Fibroblast of lung (primary cell): Measurements from ENCODE around the gene VPS37C. TPM values are rescaled to one million over a fixed set of nuclear protein-coding genes. Genes with fewer than 3 reads are reported as not detected.

Experiments
- DNase-seq, 2 donors: peaks; one replicate each; pipeline versions ENCODE4 v3.0.0 to v3.0.0-alpha.2; 2010; ENCODE audit warnings: low read depth in 2 of 2
- H2AFZ ChIP-seq: 2 replicates; pipeline ENCODE4 v1.5.1; 2012; ENCODE audit warnings: low read length, control low read depth, inconsistent platforms
- H3K27ac ChIP-seq: 2 replicates; pipeline ENCODE4 v1.5.1; 2011; ENCODE audit warnings: low read length, control low read depth; ENCODE audit not compliant: insufficient read depth
- H3K27me3 ChIP-seq: 2 replicates; pipeline ENCODE4 v1.5.1; 2011; ENCODE audit warnings: mild to moderate bottlenecking, low read length; ENCODE audit not compliant: control insufficient read depth, insufficient read depth
- H3K36me3 ChIP-seq: 2 replicates; pipeline ENCODE4 v1.5.1; 2011; ENCODE audit warnings: low read length; ENCODE audit not compliant: control insufficient read depth, insufficient read depth
- H3K4me1 ChIP-seq: 2 replicates; pipeline ENCODE4 v1.5.1; 2011; ENCODE audit warnings: low read length; ENCODE audit not compliant: control insufficient read depth, insufficient read depth; ENCODE audit errors: extremely low read depth
- H3K4me2 ChIP-seq: 2 replicates; pipeline ENCODE4 v1.5.1; 2011; ENCODE audit warnings: low read length, control low read depth; ENCODE audit not compliant: insufficient read depth; ENCODE audit errors: extremely low read depth
- H3K4me3 ChIP-seq, 4 experiments: fragments of 200-600 bp in 1 of 4; sonication (generic) in 1 of 4; replicated peaks in 1 of 4; 2 replicates each; pipeline ENCODE4 v1.5.1; 2011 to 2016; ENCODE audit warnings: low read length in 4 of 4, low read depth in 3 of 4, mild to moderate bottlenecking in 3 of 4, control low read depth in 2 of 4, inconsistent platforms in 1 of 4, mixed read lengths in 1 of 4; ENCODE audit not compliant: insufficient read depth in 1 of 4; ENCODE audit errors: control extremely low read depth in 1 of 4
- H3K79me2 ChIP-seq: 2 replicates; pipeline ENCODE4 v1.5.1; 2012; ENCODE audit warnings: mild to moderate bottlenecking, low read length, inconsistent platforms; ENCODE audit not compliant: control insufficient read depth, insufficient read depth
- H3K9ac ChIP-seq: 2 replicates; pipeline ENCODE4 v1.5.1; 2011; ENCODE audit warnings: mild to moderate bottlenecking, low read length, control low read depth; ENCODE audit not compliant: insufficient read depth
- H3K9me3 ChIP-seq: 2 replicates; pipeline ENCODE4 v1.5.1; 2012; ENCODE audit warnings: low read depth, low read length; ENCODE audit not compliant: control insufficient read depth, insufficient read depth
- H4K20me1 ChIP-seq: 2 replicates; pipeline ENCODE4 v1.5.1; 2011; ENCODE audit warnings: low read length; ENCODE audit not compliant: control insufficient read depth, insufficient read depth; ENCODE audit errors: extremely low read depth
- EZH2 ChIP-seq: IDR thresholded peaks from 2 replicates; pipeline ENCODE4 v1.5.1; 2012; ENCODE audit warnings: low read length, control low read depth, mild to moderate bottlenecking; ENCODE audit errors: missing control alignments
- polyA plus RNA-seq, 2 donors: library from polyadenylated mRNA; depleted of rRNA in 1 of 2; stranded (reverse) in 1 of 2; unstranded in 1 of 2; fragments of >200 nt; gene quantifications; 2 replicates each; pipeline ENCODE4 v1.2.1, GENCODE V29; 2011 to 2012; ENCODE audit warnings: missing spikeins in 1 of 2
- total RNA-seq: library from RNA; depleted of rRNA; stranded (reverse); fragments of >200 nt; gene quantifications from 2 replicates; pipeline ENCODE4 v1.2.1, GENCODE V29; 2014
- TF ChIP-seq, protein P1 (sequence below), 2 donors: IDR thresholded peaks in 1 of 2; conservative IDR thresholded peaks in 1 of 2; 1 replicate in 1 of 2; 2 replicates in 1 of 2; pipeline ENCODE4 v1.5.1; 2011 to 2012; ENCODE audit warnings: low read length in 2 of 2, control low read depth in 1 of 2, inconsistent platforms in 1 of 2, low read depth in 1 of 2, mild to moderate bottlenecking in 1 of 2

Gene VPS37C
- total and polyA plus RNA-seq, 2 donors (not counting 1 experiment from before 2014, with no cell fraction given): 7.6 to 9.9 TPM

DNA sequence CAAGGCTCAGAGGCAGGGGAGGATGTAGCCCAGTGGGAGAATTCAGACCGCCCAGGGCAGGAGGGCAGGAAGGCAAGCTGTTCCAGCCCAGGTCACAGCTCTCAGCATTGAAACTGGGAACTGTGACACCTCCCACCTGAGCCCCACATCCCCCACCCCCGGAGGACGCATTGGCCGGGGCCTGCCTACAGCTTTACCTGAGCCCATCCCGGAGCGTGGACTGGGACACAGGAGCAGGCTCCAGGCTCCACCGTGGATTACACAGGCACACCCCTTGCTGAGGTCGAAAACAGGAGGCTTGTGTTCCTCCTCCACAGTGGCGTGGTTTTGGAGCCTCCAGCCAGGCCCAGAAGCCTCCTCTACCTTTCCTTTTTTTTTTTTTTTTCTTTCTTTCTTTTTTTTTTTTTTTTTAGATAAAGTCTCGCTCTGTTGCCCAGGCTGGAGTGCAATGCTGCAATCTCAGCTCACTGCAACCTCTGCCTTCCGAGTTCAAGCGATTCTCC is 33.0 kb upstream of the VPS37C start:
- Histone ChIP-seq H3K36me3 (no peaks in the 10 kb centered on the region), H3K4me3 (no peak overlapping the region), H2AFZ (no peak overlapping the region), H3K4me2 (no peak overlapping the region), H3K27ac (no peak overlapping the region), H4K20me1 (no peaks in the 10 kb centered on the region), H3K27me3 (no peaks in the 10 kb centered on the region), H3K4me1 (no peaks in the 10 kb centered on the region), H3K79me2 (no peaks in the 10 kb centered on the region), H3K9me3 (no peaks in the 10 kb centered on the region), H3K9ac (no peak overlapping the region)
- TF ChIP-seq EZH2: no peak
- TF ChIP-seq, protein P1, sequence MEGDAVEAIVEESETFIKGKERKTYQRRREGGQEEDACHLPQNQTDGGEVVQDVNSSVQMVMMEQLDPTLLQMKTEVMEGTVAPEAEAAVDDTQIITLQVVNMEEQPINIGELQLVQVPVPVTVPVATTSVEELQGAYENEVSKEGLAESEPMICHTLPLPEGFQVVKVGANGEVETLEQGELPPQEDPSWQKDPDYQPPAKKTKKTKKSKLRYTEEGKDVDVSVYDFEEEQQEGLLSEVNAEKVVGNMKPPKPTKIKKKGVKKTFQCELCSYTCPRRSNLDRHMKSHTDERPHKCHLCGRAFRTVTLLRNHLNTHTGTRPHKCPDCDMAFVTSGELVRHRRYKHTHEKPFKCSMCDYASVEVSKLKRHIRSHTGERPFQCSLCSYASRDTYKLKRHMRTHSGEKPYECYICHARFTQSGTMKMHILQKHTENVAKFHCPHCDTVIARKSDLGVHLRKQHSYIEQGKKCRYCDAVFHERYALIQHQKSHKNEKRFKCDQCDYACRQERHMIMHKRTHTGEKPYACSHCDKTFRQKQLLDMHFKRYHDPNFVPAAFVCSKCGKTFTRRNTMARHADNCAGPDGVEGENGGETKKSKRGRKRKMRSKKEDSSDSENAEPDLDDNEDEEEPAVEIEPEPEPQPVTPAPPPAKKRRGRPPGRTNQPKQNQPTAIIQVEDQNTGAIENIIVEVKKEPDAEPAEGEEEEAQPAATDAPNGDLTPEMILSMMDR (conservative IDR thresholded peaks at IDR 0.05 in 1 of 2, IDR thresholded peaks at IDR 0.05 in 1 of 2; ENCODE audit: low read depth in 1 of 2, low read length in 2 of 2): no peak
- no peak for DNase-seq

DNA sequence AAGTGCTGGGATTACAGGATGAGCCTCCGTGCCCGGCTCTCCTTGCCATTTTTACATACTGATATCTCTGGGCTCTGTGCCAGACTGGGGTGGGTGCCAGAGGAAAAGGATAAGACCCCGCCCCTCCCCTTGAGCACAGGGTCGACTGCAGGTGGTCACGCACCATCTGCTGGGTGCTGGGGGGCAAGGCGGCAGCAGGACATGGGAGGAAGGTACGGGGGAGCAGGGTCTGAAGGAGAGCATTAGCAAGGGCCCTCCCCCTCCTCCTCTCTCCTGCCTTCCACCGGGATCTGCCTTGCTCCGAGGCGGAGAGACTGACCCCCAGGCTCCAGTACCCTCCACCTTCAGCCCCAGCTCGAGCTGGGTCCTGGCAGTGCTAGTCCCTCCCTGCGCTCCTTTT is 32.4 kb upstream of the VPS37C start:
- no peaks in the 10 kb centered on the region for H3K36me3 ChIP-seq
- DNase-seq: no peak
- H3K4me1 ChIP-seq: no peaks in the 10 kb centered on the region
- H3K79me2 ChIP-seq: no peaks in the 10 kb centered on the region
- no peak overlapping the region for H3K27ac ChIP-seq
- no peak overlapping the region for H3K9ac ChIP-seq
- no peak overlapping the region for H3K4me2 ChIP-seq
- no peaks in the 10 kb centered on the region for H3K27me3 ChIP-seq
- TF ChIP-seq EZH2: no peak
- TF ChIP-seq, protein P1 (conservative IDR thresholded peaks at IDR 0.05 in 1 of 2, IDR thresholded peaks at IDR 0.05 in 1 of 2; ENCODE audit: low read depth in 1 of 2, low read length in 2 of 2): no peak
- no peak overlapping the region for H2AFZ ChIP-seq
- no peak overlapping the region for H3K4me3 ChIP-seq
- H3K9me3 ChIP-seq: no peaks in the 10 kb centered on the region
- no peaks in the 10 kb centered on the region for H4K20me1 ChIP-seq

DNA sequence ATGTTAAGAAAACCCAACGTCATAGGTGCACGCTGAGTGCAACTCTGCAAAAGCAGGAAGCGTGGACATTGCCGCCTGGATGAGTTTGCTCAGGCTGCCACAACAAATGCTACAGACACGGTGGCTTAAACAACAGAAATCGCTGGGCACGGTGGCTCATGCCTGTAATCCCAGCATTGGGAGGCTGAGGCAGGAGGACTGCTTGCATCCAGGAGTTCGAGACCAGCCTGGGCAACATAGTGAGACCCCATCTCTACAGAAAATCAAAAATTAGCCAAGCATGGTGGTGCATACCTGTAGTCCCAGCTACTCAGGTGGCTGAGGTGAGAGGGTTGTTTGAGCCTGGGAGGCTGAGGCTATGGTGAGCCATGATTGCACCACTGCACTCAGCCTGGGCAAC is 28.7 kb upstream of the VPS37C start:
- no peaks in the 10 kb centered on the region for H3K36me3 ChIP-seq
- DNase-seq: no peak

More for the DNA sequence above, 28.7 kb upstream of the VPS37C start:
- Histone ChIP-seq H3K9me3 (no peaks in the 10 kb centered on the region), H3K9ac (no peak overlapping the region), H3K79me2 (no peaks in the 10 kb centered on the region), H2AFZ (no peak overlapping the region), H4K20me1 (no peaks in the 10 kb centered on the region), H3K4me1 (no peaks in the 10 kb centered on the region), H3K27me3 (no peaks in the 10 kb centered on the region), H3K4me3 (no peak overlapping the region), H3K4me2 (no peak overlapping the region), H3K27ac (no peak overlapping the region)
- TF ChIP-seq EZH2: no peak
- TF ChIP-seq, protein P1 (conservative IDR thresholded peaks at IDR 0.05 in 1 of 2, IDR thresholded peaks at IDR 0.05 in 1 of 2; ENCODE audit: low read depth in 1 of 2, low read length in 2 of 2): no peak
